HG03342 (cell line): ENCODE data around the gene RTP3.
"Not testable (repeated sequence)": the region's sequence is repeated elsewhere in the genome, so short reads cannot be mapped to it uniquely, and the experiment has no call there.

Experiments used
- ATAC-seq: cut with Tn5 transposase; IDR thresholded peaks from one replicate; pipeline ENCODE4 v1.9.1; 2021; ENCODE audit warnings: mild to moderate bottlenecking, moderate library complexity; ENCODE audit not compliant: unreplicated experiment

RTP3 gene

DNA sequence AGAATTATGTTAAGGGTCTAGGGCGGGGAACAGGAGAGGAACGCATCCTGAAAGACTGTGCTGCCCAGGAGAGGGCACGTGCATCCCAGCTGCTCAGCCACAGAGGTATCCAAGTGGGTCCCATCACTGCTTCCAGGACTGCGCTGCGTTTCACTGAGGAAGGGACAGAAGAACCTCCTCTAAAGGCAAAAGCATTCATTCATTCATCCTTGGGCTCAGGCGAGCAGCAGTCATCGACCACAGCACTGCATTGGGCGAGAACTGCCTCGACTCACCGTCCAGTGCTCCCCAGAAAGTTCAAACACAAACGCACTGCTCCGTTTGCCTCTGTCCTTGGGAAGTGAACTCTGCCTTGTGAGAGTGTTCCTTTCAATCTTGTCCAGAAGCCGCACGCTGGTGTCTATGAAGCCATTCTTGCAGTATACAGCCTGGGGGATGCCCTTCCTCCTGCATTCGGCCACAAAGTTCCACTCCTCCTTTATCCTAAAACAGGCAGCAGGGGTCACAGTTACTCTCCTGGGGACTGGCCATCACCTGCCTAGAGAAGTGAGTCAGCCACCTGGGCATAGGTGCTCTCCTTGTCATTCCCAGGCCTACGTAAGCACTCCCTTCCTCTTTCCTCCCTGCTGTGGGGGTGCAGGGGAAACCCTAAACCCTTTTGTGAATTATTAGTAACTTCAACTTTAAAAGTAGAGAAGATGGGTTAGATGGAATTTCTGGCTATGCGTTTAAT, 47.2 kb downstream of the RTP3 start:
- ATAC-seq, result no peak

DNA sequence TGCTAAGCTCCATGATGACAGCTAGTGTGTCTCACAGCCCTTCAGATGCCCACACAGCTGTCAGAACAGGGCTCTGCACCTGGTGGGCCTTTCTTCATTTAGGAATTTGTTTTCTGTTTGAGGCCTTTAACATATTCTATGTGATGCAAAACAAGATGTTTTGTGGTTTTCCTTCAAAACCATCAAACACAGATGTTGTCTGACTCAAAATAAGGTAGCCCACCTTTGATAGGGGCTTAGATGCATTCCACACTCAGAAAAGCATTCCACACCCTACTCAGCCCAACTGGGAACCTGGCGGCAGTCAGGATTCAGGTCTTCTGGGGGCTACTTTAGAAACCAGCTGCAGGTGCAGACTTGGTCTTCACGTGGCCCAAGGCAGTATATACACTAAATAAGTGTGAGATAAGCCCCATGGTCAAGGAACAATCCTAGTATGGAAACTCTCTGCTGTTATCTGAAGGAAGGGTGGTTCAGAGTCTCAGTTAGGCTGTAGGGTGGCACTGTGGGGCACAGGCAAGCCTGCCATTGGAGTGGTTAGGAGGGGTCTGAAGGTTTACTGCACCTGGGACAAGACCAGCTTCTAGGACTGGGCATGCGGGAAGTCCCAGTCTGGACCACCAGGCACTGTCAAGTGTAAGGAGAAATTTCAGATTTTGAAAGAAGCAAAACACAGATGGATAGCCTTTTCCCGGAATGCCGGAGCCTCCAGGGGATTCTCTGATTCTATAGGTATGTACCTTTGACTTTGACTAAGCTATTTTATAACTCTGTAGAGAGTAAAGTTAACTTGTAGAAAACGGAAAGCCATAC, 48.2 kb downstream of the RTP3 start:
- no peak for ATAC-seq

DNA sequence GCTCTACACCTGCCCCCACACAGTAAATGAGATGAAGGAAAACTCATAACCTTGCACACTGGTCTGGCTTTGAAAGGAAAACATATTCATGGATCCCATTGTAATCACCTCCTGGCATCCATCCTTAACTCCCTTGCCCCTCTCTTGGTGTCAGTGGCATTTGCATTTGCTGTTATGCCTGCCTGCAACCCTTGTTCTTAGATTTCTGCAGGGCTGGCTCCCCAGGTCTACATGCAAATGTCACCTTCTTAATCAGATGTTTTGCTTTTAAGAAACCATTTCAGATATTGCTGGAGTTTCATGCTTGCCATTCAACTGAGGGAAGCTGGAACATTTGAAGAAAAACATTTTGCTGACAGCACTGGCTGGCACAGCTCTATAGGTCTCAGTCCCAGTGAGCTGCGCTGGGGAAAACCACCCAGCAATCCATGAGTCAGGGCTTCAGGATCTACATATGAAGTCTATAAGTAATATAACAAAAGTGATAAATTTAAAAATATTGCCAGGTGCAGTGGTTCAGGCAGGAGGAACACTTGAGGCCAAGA, 49.2 kb downstream of the RTP3 start:
- no peak for ATAC-seq

DNA sequence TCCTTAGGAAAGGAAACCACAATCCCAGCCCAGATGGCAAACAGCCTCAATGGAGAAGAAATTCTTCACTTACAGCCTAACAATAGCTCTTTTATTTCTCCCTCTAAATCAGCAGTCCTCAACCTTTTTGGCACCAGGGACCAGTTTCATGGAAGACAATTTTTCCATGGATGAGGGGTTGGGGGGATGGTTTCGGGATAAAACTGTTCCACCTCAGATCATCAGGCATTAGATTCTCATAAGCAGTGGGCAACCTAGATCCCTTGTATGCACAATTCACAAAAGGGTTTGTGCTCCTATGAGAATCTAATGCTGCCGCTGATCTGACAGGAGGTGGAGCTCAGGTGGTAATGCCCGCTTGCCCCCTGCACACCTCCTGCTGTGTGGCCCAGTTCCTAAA, 50.8 kb downstream of the RTP3 start:
- not testable (repeated sequence) for ATAC-seq

DNA sequence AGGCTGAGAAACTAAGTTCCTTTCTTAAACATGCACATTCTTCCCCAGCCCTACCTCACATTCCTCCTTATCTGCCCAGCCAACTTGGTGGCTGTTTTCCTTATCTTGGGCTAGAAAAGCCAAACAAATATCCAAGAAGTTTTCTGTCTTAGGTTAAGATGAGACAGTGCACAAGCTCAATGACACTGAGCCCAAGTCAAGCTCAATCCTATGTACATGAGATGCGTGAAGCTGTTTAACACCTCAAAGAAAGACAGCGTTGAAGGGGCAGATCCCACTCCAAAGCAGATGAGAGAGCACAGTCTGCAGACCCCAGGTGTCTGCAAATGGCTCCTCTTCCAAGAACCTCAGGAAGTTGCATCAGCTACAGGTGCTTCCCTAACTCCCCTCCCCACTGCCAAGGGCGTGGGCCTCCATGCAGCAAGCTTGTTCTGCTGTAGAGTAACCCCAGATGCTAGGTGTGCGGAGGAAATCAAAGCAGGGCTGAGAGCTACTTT, 51.7 kb downstream of the RTP3 start:
- ATAC-seq, result no peak

DNA sequence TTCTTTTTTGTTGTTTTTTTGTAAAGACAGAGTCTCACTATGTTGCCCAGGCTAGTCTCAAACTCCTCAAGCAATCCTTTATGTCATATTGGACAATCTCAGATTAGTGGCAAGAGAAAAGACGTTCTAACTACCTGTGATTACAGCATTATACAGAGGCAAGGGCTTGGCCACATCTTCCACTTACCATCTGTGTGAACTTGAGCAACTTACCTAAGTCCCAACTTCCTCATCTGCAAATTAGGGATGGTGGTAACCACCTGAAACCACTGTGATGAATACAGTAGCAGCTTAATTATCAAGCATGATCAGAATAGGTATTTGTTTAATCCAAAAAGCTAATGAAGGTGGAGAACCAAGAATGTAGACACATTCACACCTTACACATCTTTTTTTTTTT, 52.2 kb downstream of the RTP3 start:
- ATAC-seq, result no peak
